ENCODE data around the gene IFRD2. TPM values are rescaled to one million over a fixed set of nuclear protein-coding genes. Genes with fewer than 3 reads are reported as not detected.

The IFRD2 gene
- total and polyA plus RNA-seq, 2 of the 13 experiments (the other 11 are each of a cell fraction or from before 2014, with no cell fraction given): 32.8 to 96.1 TPM

- TF ChIP-seq, protein P1, sequence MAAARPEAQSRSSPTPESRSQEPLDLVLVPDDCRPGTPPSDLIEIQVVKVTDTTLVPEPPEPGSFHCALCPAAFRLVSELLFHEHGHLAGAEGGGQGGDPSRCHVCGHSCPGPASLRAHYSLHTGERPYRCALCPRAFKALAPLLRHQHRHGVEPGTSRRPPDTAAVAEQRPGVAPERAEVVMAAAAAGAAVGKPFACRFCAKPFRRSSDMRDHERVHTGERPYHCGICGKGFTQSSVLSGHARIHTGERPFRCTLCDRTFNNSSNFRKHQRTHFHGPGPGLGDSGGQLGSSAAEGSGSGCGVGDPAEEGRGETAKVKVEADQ (CRISPR knock-in tag; IDR thresholded peaks at IDR 0.05; ENCODE audit: borderline replicate concordance): no peak
- TF ChIP-seq ZNF720 (CRISPR knock-in tag; IDR thresholded peaks at IDR 0.05) (no peak), MYC (CRISPR knock-in tag; IDR thresholded peaks at IDR 0.05; ENCODE audit: borderline replicate concordance) (peak; percentile 36; the same call in 1 of the 2 replicates), ZNF501 (CRISPR knock-in tag; IDR thresholded peaks at IDR 0.05) (0 out of 2 replicates have a peak, but pooled peaks have one; percentile 25), HIVEP1 (CRISPR knock-in tag; IDR thresholded peaks at IDR 0.05) (peak; percentile 81), MTA1 (CRISPR knock-in tag; IDR thresholded peaks at IDR 0.05; ENCODE audit: borderline replicate concordance) (peak; percentile 87; the same call in 1 of the 2 replicates), ZNF737 (CRISPR knock-in tag; IDR thresholded peaks at IDR 0.05; ENCODE audit: borderline replicate concordance) (no peak), TARDBP (CRISPR knock-in tag; IDR thresholded peaks at IDR 0.05) (peak; percentile 81), ATF3 (CRISPR knock-in tag; IDR thresholded peaks at IDR 0.05) (0 out of 2 replicates have a peak, but pooled peaks have one; percentile 25), HNRNPL (IDR thresholded peaks at IDR 0.05; ENCODE audit: low read depth, low read length) (peak; percentile 93), RBM39 (IDR thresholded peaks at IDR 0.05; ENCODE audit: low read depth, low read length, poor library complexity, severe bottlenecking) (no peak), REPIN1 (CRISPR knock-in tag; IDR thresholded peaks at IDR 0.05; ENCODE audit: borderline replicate concordance, low read depth) (0 out of 2 replicates have a peak, but pooled peaks have one; percentile 20), GMEB2 (CRISPR knock-in tag; IDR thresholded peaks at IDR 0.05; ENCODE audit: low read depth) (no peak)
- TF ChIP-seq, protein P2, sequence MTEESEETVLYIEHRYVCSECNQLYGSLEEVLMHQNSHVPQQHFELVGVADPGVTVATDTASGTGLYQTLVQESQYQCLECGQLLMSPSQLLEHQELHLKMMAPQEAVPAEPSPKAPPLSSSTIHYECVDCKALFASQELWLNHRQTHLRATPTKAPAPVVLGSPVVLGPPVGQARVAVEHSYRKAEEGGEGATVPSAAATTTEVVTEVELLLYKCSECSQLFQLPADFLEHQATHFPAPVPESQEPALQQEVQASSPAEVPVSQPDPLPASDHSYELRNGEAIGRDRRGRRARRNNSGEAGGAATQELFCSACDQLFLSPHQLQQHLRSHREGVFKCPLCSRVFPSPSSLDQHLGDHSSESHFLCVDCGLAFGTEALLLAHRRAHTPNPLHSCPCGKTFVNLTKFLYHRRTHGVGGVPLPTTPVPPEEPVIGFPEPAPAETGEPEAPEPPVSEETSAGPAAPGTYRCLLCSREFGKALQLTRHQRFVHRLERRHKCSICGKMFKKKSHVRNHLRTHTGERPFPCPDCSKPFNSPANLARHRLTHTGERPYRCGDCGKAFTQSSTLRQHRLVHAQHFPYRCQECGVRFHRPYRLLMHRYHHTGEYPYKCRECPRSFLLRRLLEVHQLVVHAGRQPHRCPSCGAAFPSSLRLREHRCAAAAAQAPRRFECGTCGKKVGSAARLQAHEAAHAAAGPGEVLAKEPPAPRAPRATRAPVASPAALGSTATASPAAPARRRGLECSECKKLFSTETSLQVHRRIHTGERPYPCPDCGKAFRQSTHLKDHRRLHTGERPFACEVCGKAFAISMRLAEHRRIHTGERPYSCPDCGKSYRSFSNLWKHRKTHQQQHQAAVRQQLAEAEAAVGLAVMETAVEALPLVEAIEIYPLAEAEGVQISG (CRISPR knock-in tag; IDR thresholded peaks at IDR 0.05): 0 out of 2 replicates have a peak, but pooled peaks have one; percentile 13
- TF ChIP-seq, protein P3, sequence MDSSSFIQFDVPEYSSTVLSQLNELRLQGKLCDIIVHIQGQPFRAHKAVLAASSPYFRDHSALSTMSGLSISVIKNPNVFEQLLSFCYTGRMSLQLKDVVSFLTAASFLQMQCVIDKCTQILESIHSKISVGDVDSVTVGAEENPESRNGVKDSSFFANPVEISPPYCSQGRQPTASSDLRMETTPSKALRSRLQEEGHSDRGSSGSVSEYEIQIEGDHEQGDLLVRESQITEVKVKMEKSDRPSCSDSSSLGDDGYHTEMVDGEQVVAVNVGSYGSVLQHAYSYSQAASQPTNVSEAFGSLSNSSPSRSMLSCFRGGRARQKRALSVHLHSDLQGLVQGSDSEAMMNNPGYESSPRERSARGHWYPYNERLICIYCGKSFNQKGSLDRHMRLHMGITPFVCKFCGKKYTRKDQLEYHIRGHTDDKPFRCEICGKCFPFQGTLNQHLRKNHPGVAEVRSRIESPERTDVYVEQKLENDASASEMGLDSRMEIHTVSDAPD (CRISPR knock-in tag; IDR thresholded peaks at IDR 0.05): 0 out of 2 replicates have a peak, but pooled peaks have one; percentile 37
- TF ChIP-seq, protein P4, sequence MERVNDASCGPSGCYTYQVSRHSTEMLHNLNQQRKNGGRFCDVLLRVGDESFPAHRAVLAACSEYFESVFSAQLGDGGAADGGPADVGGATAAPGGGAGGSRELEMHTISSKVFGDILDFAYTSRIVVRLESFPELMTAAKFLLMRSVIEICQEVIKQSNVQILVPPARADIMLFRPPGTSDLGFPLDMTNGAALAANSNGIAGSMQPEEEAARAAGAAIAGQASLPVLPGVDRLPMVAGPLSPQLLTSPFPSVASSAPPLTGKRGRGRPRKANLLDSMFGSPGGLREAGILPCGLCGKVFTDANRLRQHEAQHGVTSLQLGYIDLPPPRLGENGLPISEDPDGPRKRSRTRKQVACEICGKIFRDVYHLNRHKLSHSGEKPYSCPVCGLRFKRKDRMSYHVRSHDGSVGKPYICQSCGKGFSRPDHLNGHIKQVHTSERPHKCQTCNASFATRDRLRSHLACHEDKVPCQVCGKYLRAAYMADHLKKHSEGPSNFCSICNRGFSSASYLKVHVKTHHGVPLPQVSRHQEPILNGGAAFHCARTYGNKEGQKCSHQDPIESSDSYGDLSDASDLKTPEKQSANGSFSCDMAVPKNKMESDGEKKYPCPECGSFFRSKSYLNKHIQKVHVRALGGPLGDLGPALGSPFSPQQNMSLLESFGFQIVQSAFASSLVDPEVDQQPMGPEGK (CRISPR knock-in tag; IDR thresholded peaks at IDR 0.05): peak; percentile 99
- TF ChIP-seq, protein P5, sequence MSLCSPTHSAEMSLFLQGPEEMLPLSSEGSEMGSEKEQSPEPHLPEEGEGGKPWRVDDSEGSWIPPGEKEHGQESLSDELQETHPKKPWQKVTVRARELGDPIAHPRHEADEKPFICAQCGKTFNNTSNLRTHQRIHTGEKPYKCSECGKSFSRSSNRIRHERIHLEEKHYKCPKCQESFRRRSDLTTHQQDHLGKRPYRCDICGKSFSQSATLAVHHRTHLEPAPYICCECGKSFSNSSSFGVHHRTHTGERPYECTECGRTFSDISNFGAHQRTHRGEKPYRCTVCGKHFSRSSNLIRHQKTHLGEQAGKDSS (CRISPR knock-in tag; IDR thresholded peaks at IDR 0.05; ENCODE audit: borderline replicate concordance, low read depth): no peak
Observed at GRCh38 chr3:50268703-50269451, 23.4 kb downstream of the IFRD2 start, which contains the start of gene SEMA3B (continued).

Data from HepG2 (cell line).